ENCODE results near the gene SLC17A9.

GRCh38 chr20:62917720-62918119 lies 34.8 kb upstream of the SLC17A9 start:
- TF ChIP-seq EZH2 (IDR thresholded peaks at IDR 0.05) (no peak), POLR2AphosphoS5 (IDR thresholded peaks at IDR 0.05; ENCODE audit: borderline replicate concordance, low read depth, low read length) (no peak)

All from SK-N-MC (cell line).